ENCODE results near the gene ATP1B3. TPM values are rescaled to one million over a fixed set of nuclear protein-coding genes. Genes with fewer than 3 reads are reported as not detected.
A peak's percentile ranks its signal among the peaks of the same experiment; 100 is the strongest.

Gene ATP1B3
- 100 to 1,000 TPM; 106 to 119 TPM for total RNA-seq

DNA sequence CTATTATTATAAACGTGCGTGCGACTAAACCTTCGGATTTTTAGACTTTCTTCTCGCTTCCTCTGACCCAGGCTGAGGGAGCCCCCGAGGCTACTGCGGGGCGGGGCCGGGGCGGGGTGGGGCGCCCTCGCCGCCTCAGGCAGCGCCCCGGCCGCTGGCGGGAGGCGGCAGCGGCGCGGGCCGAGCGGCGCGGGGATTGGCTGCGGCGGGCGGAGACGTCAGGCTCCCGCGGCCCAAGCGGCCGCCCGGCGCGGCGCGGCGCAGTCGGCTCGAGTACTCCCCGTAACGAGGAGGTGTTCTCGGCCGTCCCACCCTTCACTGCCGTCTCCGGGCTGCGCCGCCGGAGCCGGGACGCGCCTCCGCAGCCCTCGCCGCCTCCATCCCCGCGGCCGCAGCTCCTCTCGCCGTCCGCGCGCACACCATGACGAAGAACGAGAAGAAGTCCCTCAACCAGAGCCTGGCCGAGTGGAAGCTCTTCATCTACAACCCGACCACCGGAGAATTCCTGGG lies at the start of gene ATP1B3:
TSS of gene ATP1B3 (plus strand) at position 263 of the 510 bp plus-strand sequence. CDS start at position 422, 159 bp downstream.
- CTCF ChIA-PET: interaction anchor here (0.6 to 1.9 kb wide), 2 partner anchors 58 to 138 kb away, joined by 4 to 12 read pairs; partner anchors contain the start of gene RNF7
- DNase-seq: peak; percentile 80
- peak within 1 kb of the TSS; percentile 92 for H3K4me3 Mint-ChIP-seq
- intact Hi-C loops (cut with micrococcal nuclease): loop anchor here (1.0 to 5.0 kb wide), 9 partner anchors 37 to 934 kb away; partner anchors contain the start of genes RASA2, SLC25A36, TFDP2 and TRPC1
- peaks cover 20% of the 10 kb centered on the region for H3K36me3 Mint-ChIP-seq (ENCODE audit: low read depth)
- H3K27me3 Mint-ChIP-seq (ENCODE audit: low read depth): no peaks in the 10 kb centered on the region
- peaks cover 36% of the 10 kb centered on the region for H3K4me1 Mint-ChIP-seq (ENCODE audit: low read depth)
- H3K9me3 Mint-ChIP-seq: no peaks in the 10 kb centered on the region
- H3K27ac Mint-ChIP-seq: peak within 1 kb of the TSS; percentile 93

DNA sequence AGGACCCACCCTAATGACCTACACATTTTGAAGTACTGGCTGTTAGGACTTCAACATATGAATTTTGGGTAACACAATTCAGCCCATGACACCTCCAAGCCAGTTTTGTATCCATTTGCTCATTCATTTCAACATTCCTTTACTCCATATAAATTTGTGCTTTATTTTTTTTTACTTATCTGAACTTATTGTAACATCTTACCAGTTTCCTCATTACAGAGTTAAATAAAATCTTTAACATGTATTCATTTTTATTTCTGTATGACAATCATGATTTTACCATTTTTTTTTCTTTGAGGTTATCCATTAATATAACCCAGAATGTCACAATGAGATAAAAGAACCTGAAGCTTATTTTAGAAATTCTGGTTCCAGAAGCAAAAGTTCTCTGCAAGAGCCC lies 48.0 kb upstream of the ATP1B3 start:
- H3K27me3 Mint-ChIP-seq (ENCODE audit: low read depth): no peaks in the 10 kb centered on the region
- H3K4me3 Mint-ChIP-seq: no peak overlapping the region
- no peaks in the 10 kb centered on the region for H3K4me1 Mint-ChIP-seq (ENCODE audit: low read depth)
- H3K9me3 Mint-ChIP-seq: no peaks in the 10 kb centered on the region
- intact Hi-C loops (cut with micrococcal nuclease): no loop called here
- CTCF ChIA-PET: interaction anchor here (0.7 kb wide), 1 partner anchor 17 kb away, joined by 3 read pairs; no protein-coding TSS in a partner anchor
- no peaks in the 10 kb centered on the region for H3K36me3 Mint-ChIP-seq (ENCODE audit: low read depth)
- no peak overlapping the region for H3K27ac Mint-ChIP-seq
- DNase-seq: no peak

DNA sequence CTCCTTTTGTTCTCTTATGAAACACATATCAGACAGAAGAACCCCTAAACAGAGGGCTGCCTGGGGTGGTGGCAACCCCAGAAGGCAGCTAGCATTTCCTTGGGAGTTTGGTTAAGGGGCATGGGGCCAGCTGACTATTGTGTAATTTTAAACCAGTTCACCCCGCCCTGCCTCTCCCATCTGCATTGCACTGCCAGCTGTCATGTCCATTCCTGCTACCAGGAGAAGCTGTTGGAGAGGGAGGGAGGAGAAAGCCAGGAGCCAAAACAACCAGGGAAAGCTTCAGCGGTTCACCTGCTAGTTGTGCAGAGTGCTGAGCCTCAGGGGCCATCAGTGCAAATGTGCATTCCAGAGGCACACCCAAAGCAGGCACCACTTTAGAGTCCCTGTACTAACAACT lies 47.6 kb upstream of the ATP1B3 start:
- Mint-ChIP-seq H3K27ac (no peak overlapping the region), H3K4me1 (ENCODE audit: low read depth) (no peaks in the 10 kb centered on the region), H3K27me3 (ENCODE audit: low read depth) (no peaks in the 10 kb centered on the region), H3K9me3 (no peaks in the 10 kb centered on the region), H3K36me3 (ENCODE audit: low read depth) (no peaks in the 10 kb centered on the region), H3K4me3 (no peak overlapping the region)
- CTCF ChIA-PET: no interaction called here
- no peak for DNase-seq
- intact Hi-C loops (cut with micrococcal nuclease): no loop called here

DNA sequence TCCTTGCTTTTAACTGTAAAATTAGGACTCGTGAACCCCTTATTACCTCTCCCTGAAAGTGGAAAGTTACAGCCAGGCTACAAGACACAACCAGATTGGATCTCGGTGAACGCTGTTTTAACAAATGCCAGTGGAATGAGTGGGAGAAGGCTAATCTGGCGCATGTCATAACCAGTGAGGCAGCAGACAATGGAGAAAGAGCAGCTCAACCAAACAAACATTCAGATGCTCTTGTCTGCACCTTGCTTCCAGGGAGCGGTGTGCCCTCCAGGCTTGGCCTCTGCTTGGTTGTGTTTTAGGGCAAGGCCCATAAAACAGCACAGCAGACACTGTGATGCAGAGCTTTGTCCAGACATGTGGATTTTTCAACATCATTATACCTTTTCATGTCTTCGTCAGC lies 45.9 kb upstream of the ATP1B3 start:
- H3K27me3 Mint-ChIP-seq (ENCODE audit: low read depth): no peaks in the 10 kb centered on the region
- H3K4me3 Mint-ChIP-seq: no peak overlapping the region
- intact Hi-C loops (cut with micrococcal nuclease): no loop called here
- H3K4me1 Mint-ChIP-seq (ENCODE audit: low read depth): no peaks in the 10 kb centered on the region
- DNase-seq: no peak
- no peak overlapping the region for H3K27ac Mint-ChIP-seq
- CTCF ChIA-PET: no interaction called here
- no peaks in the 10 kb centered on the region for H3K36me3 Mint-ChIP-seq (ENCODE audit: low read depth)
- H3K9me3 Mint-ChIP-seq: no peaks in the 10 kb centered on the region

DNA sequence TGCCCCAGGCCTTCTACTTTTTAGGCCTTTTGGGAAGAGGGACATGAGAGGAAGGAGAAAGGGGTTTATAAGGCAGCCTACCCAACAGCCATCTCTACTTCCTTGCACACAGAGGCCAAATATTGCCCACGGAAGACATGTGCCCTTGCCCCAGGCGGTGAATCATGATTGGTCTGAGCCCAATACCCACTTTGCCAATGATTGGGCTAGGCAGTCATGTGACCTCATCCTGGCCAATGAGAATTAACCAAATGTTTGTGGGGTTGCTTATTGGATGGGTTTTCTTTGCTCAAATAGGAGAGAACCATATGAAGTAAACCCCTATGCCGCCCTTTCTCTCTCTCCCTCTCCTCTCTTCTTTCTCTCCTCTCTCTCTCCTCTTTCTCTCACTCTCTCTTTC lies 42.2 kb upstream of the ATP1B3 start:
- no peak for DNase-seq
- Mint-ChIP-seq H3K4me3 (no peak overlapping the region), H3K9me3 (no peaks in the 10 kb centered on the region), H3K36me3 (ENCODE audit: low read depth) (no peaks in the 10 kb centered on the region), H3K4me1 (ENCODE audit: low read depth) (no peaks in the 10 kb centered on the region), H3K27me3 (ENCODE audit: low read depth) (no peaks in the 10 kb centered on the region), H3K27ac (no peak overlapping the region)
- intact Hi-C loops (cut with micrococcal nuclease): no loop called here
- CTCF ChIA-PET: interaction anchor here (0.5 kb wide), 1 partner anchor 836 kb away, joined by 5 read pairs; no protein-coding TSS in a partner anchor

DNA sequence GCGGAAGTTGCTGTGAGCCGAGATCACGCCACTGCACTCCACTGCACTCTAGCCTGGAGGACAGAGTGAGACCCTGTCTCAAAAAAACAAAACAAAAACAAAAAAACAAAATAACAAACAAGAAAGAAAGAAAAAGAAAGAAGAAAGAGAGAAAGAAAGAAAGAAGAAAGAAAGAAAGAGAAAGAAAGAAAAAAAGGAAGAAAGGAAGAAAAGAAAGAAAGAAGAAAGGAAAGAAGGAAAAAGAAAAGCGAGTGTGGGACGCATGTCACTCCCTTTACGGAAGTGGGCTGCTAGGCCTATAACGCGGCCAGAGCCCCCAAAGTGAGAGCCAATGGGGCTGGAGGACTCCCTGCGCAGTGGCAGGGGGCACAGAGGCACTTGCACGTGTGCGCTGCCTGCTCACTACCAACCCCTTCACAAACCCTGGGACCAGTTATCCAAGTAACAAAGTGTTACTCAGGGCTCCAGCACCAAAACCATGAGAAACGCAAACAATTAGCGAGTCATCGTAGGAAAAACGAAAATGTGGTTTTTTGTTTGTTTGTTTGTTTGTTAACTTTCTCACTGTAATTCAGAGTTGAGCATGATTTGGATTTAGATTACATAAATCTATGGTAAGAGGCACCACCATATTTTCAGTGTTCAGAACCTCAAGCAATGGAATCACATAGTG lies 40.8 kb upstream of the ATP1B3 start:
- CTCF ChIA-PET: no interaction called here
- Mint-ChIP-seq H3K9me3 (no peaks in the 10 kb centered on the region), H3K4me1 (ENCODE audit: low read depth) (peaks cover 5% of the 10 kb centered on the region), H3K36me3 (ENCODE audit: low read depth) (no peaks in the 10 kb centered on the region), H3K27me3 (ENCODE audit: low read depth) (no peaks in the 10 kb centered on the region), H3K4me3 (no peak overlapping the region), H3K27ac (no peak overlapping the region)
- DNase-seq: no peak
- intact Hi-C loops (cut with micrococcal nuclease): no loop called here

DNA sequence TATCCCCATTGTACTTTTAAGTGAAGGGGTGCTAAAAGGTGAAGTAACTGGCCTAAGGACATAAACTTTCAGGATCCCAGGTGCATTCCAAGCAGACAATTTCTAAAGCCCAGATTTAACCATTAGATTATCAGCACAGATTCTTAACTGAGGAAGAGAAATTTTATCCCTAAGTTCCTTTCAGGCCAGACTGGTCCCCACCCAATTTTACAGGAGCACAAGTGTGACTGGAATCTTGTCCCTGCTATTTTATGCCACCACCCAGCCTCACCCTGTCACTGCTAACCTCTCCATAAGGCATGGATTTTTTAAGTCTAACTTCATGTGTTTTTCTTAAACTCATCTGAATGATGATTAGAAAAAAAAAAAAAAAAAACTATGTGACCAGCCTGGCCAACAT lies 37.1 kb upstream of the ATP1B3 start:
- CTCF ChIA-PET: no interaction called here

DNA sequence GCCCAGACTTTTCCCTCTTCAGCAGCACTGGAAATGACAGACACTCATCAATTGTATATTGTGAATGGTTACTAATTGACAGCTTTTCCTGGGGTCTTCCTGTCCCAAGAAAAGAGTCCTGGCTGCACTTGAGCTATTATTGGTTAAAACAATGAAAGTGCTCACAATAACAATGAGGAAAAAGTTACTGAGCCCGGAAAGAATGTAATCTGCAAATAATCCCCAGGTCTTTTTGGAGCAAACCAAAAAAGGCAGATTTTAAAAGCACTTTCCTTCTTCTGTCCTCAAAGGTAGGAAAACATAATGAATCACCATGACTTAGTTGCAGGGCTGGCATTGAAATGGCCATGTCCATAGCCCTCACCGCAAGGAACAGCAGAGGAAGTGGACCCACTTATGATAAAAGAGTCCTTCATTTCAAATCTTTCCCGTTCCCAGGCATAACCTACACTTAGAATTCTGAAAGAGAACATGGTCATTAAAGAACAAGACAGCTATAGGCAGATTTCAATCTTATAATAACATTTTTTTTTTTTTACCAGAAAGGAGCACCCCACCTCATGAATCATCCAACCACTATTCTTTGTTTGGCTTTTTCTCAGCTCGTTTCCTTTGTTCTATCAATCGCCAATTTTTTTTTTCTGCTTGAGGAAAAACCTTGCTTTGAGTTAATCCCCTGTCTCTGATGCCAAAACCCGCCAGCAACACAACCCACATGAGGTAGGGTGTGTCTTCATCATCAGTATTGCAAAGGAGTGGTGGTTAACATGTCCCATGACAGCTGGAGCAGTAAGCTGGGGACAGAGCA lies 35.5 kb upstream of the ATP1B3 start:
- H3K9me3 Mint-ChIP-seq: no peaks in the 10 kb centered on the region
- no peaks in the 10 kb centered on the region for H3K36me3 Mint-ChIP-seq (ENCODE audit: low read depth)
- H3K27ac Mint-ChIP-seq: peak overlapping the region; percentile 66
- H3K27me3 Mint-ChIP-seq (ENCODE audit: low read depth): no peaks in the 10 kb centered on the region
- intact Hi-C loops (cut with micrococcal nuclease): loop anchor here (1.0 kb wide), 3 partner anchors 34 to 102 kb away; no protein-coding TSS in a partner anchor
- CTCF ChIA-PET: interaction anchor here (0.6 to 0.9 kb wide), 3 partner anchors 43 to 389 kb away, joined by 3 to 4 read pairs (median 4); no protein-coding TSS in a partner anchor
- H3K4me3 Mint-ChIP-seq: no peak overlapping the region
- H3K4me1 Mint-ChIP-seq (ENCODE audit: low read depth): peaks cover 13% of the 10 kb centered on the region
- DNase-seq: peak; percentile 37

More for the DNA sequence above, 37.1 kb upstream of the ATP1B3 start:
- no peak for DNase-seq
- Mint-ChIP-seq H3K4me1 (ENCODE audit: low read depth) (peaks cover 13% of the 10 kb centered on the region), H3K27ac (no peak overlapping the region), H3K4me3 (no peak overlapping the region), H3K36me3 (ENCODE audit: low read depth) (no peaks in the 10 kb centered on the region), H3K27me3 (ENCODE audit: low read depth) (no peaks in the 10 kb centered on the region), H3K9me3 (no peaks in the 10 kb centered on the region)
- intact Hi-C loops (cut with micrococcal nuclease): no loop called here

DNA sequence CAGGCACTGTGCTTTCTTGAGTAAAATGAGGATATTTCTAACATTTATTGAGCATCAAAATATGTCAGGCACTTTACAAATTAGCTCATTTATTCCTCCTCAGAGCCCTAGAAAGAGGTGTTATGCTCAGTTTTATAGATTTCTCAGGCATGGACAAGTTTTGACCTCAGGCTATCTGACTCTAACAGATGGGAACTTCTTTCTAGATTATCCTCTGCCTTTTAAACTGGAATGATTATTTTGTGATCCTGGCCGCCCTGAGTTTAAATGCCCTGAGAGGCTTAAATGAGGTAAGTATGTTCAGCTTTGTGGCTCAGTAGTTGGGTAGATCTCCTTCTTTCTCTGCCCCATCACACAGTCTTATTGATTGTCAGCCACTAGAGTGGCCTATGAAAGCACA lies 32.3 kb upstream of the ATP1B3 start:
- Mint-ChIP-seq H3K4me3 (no peak overlapping the region), H3K9me3 (no peaks in the 10 kb centered on the region), H3K27me3 (ENCODE audit: low read depth) (no peaks in the 10 kb centered on the region), H3K36me3 (ENCODE audit: low read depth) (no peaks in the 10 kb centered on the region), H3K27ac (no peak overlapping the region), H3K4me1 (ENCODE audit: low read depth) (peaks cover 13% of the 10 kb centered on the region)
- intact Hi-C loops (cut with micrococcal nuclease): no loop called here
- CTCF ChIA-PET: interaction anchor here (0.9 to 1.1 kb wide), 2 partner anchors 31 to 385 kb away, joined by 4 to 5 read pairs; no protein-coding TSS in a partner anchor
- DNase-seq: no peak

DNA sequence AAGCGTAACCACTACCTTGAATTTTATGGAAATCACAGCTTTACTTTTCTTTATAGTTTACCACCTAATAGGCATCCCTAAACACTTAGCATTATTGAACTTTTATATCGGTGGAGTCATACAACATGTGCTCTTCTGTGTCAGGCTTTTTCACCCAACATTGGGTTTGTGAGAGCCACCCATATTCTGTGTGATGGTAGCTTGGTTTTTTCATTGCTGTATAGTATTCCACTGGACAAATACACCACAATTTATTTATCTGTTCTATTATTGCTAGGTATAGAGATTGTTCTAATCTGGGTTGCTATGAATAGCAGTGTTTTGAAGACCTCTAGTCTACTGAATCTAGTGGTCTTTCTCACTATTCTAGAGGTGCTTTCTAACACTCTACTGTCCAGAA lies 31.6 kb upstream of the ATP1B3 start:
- CTCF ChIA-PET: interaction anchor here (0.7 to 1.2 kb wide), 5 partner anchors 31 to 530 kb away, joined by 3 to 5 read pairs (median 3); no protein-coding TSS in a partner anchor
- Mint-ChIP-seq H3K4me1 (ENCODE audit: low read depth) (peaks cover 16% of the 10 kb centered on the region), H3K9me3 (no peaks in the 10 kb centered on the region), H3K36me3 (ENCODE audit: low read depth) (no peaks in the 10 kb centered on the region), H3K4me3 (no peak overlapping the region), H3K27ac (no peak overlapping the region), H3K27me3 (ENCODE audit: low read depth) (no peaks in the 10 kb centered on the region)
- intact Hi-C loops (cut with micrococcal nuclease): loop anchor here (1.0 kb wide), 1 partner anchor 107 kb away; the partner anchor contains the start of gene RNF7
- no peak for DNase-seq

DNA sequence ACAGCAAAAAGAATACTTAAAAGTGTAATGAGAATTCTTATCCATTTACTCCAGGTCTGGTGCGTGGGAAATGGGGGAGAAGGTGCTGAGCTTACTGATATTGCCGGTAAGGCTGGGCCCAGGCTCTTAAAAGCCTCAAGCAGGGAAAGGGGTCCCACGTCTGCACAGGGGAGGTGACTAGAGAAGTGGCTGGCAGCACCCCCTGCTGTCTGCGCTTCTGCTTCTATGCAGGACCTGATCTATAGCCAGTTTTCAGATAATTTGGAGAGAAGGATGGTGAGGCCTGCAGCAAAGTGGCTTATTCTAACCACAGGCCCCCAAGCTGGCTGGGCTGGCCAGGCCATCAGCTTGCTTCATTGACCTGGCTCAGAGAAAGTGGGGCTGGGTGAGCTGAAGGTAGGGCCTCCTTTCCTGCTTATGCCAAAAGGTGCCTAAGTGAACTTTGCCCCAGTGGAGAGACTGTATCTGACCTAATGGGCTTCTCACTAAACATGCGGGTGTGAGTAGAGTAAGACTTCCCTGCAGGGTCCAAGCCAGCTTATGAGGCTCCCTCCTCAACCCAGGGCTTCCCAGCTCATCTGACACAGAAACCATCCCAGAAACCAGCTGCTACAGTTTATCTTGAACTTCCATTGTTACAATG lies 30.9 kb upstream of the ATP1B3 start:
- H3K27me3 Mint-ChIP-seq (ENCODE audit: low read depth): no peaks in the 10 kb centered on the region
- H3K4me1 Mint-ChIP-seq (ENCODE audit: low read depth): peaks cover 13% of the 10 kb centered on the region
- H3K9me3 Mint-ChIP-seq: no peaks in the 10 kb centered on the region
- DNase-seq: peak; percentile 48
- intact Hi-C loops (cut with micrococcal nuclease): loop anchor here (1.0 kb wide), 1 partner anchor 107 kb away; the partner anchor contains the start of gene RNF7
- no peaks in the 10 kb centered on the region for H3K36me3 Mint-ChIP-seq (ENCODE audit: low read depth)
- H3K27ac Mint-ChIP-seq: no peak overlapping the region
- CTCF ChIA-PET: interaction anchor here (0.6 to 1.2 kb wide), 5 partner anchors 17 to 530 kb away, joined by 3 to 4 read pairs (median 3); no protein-coding TSS in a partner anchor
- no peak overlapping the region for H3K4me3 Mint-ChIP-seq

DNA sequence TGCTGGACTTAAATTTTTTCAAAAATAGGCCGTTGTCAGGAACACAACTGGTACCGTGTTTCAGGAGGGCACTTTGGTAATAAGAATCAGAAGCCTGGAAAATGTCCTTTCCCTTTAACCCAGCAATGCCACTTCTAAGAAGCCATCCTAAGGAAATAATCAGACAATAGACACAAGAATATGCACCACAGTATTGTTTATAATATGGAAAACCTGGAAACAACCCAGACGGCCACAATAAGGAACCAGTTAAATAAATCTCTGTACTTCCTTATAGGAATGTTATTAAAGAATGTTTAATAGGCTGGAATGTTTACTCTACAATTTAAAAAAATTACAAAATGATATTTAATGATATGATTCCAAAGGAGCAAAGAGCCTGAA lies 30.4 kb upstream of the ATP1B3 start:
- Mint-ChIP-seq H3K27me3 (ENCODE audit: low read depth) (no peaks in the 10 kb centered on the region), H3K9me3 (no peaks in the 10 kb centered on the region), H3K4me3 (no peak overlapping the region), H3K27ac (no peak overlapping the region), H3K4me1 (ENCODE audit: low read depth) (peaks cover 8% of the 10 kb centered on the region), H3K36me3 (ENCODE audit: low read depth) (no peaks in the 10 kb centered on the region)
- DNase-seq: no peak
- CTCF ChIA-PET: interaction anchor here (0.6 kb wide), 1 partner anchor 18 kb away, joined by 3 read pairs; no protein-coding TSS in a partner anchor
- intact Hi-C loops (cut with micrococcal nuclease): no loop called here

Measured in activated naive CD4-positive, alpha-beta T cell treated with anti-CD3 and anti-CD28 coated beads for 36 hours (primary cell).